ENCODE results near the gene PCNP.
A peak's percentile ranks its signal among the peaks of the same experiment; 100 is the strongest.
"Not testable (repeated sequence)": the region's sequence is repeated elsewhere in the genome, so short reads cannot be mapped to it uniquely, and the experiment has no call there.

PCNP gene, protein sequence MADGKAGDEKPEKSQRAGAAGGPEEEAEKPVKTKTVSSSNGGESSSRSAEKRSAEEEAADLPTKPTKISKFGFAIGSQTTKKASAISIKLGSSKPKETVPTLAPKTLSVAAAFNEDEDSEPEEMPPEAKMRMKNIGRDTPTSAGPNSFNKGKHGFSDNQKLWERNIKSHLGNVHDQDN

DNA sequence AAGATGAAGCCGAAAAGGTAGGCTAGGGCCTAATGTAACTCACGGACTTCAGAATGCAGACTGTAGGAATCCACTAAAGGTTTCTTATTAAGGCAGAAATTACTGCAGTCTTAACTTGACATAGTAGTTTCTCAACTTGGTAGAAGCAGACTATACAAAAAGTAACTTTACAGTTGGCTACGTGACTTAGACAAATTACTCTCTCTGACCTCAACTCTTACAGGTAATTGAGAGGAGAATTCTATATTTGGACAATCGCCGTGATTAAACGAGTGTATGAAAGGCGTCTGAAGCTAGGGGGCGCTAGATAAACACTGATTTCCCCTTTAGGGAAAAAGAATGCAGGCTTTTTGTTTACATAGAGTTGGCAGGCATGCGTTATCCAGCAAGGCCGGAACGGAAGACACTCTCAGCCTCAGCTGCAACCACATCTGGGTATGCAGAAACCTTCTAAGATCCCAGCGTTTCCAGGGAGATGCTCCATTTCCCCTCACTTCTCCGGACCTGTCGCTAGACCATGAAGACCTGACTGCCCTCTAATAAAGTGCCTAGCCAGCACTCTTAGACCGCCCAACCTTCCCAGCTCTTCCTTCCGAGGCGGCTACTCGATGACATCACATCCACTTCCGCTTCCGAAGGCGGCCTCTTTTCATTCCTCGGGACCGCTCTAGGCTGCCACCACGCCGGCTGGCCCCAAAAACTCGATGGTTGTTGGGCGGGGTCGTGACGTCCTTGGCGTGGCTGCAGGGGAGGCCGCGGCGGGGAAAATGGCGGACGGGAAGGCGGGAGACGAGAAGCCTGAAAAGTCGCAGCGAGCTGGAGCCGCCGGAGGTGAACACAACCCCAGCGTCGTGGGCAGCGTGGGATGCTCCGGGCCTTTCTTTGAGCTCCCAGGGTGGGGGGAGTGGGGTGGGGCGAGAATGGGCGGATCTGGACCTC, at the start of gene PCNP:
PCNP (plus strand) TSS at position 732 of the 939 bp plus-strand sequence; CDS start at position 768, 36 bp downstream.
- DNase-seq: peak; percentile 92

DNA sequence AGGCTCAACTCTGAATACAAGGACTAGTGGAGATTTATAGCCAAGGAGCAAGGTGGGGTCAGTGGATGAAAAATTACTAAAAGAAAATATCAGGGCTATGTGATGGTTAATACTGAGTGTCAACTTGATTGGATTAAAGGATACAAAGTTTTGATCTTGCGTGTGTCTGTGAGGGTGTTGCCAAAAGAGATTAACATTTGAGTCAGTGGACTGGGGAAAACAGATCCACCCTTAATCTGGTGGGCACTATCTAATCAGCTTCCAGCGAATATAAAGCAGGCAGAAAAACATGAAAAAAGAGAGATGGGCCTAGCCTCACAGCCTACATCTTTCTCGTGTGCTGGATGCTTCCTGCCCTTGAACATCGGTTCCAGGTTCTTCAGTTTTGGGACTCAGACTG, 46.5 kb upstream of the PCNP start:
- DNase-seq: no peak

DNA sequence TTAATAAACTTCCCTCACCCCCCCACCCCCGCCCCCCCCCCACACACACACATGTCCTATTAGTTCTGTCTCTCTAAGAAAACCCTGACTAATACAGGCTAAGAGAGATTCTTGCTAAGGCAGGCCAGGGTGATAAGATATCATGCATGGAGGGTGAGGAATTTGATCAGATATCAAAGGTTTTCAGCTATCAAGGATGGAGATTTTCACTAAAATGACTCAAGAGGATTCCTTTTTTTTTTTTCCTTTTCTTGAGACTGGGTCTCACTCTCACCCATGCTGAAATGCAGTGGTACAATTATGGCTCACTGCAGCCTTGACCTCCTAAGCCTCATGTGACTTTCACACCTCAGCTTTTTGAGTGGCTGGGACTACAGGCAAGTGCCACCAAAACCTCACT, 46.1 kb upstream of the PCNP start:
- DNase-seq: no peak

DNA sequence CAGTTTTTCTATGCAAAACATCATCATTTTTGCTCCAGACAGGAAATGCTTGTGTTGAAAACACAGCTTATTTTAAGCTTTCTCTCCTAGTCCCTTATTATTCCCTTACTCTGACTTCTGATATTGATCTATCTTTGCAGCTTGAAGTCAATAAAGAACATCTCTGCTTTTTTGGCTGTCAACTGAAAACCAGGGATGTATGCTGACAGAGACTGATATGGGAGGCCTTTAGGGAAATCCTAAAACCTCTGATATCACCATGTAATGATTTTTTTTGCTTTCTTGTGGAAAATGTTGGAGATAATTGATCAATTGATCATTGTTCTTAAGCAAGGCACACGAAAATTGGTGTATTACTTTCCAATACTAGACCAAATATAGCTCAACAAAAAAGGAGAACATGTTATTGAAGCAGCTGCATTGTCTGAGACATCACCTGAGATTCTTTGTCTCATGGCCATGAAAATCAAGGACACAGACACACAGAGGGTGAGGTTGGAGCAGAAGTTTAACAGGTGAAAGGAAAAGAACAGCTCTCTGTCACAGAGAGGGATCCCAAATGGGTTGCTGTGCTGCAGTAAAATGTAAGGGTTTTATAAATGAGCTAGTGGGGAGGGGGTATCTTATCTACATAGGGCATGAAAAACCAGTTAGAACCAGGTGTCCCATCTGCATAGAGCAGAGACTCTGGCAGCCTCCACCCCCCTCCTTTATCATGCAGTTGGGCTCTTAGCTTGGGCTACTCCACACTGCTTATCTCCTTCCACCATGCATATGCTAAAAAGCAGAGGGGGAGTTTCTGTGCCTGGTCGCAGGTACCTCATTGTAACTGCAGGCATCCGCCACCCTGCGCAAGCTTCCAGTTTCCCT, 43.9 kb upstream of the PCNP start:
- no peak for DNase-seq

DNA sequence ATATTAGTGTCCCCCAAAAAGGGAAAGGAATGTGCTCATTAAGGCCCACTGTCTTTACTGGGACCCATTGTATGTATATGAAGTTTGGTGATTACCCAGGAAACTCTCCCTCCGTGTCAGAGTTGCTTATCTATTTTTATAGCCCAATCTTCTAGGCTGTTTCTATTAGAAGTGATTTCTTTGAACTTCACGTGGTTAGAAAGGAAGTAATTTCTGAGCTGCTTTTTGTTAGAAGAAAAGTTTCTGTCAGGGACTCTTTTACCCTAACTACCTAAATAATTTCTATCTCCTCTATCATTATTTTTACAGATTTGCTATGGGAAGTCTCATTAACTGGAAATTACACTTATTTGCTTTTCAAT, 43.3 kb upstream of the PCNP start:
- no peak for DNase-seq

DNA sequence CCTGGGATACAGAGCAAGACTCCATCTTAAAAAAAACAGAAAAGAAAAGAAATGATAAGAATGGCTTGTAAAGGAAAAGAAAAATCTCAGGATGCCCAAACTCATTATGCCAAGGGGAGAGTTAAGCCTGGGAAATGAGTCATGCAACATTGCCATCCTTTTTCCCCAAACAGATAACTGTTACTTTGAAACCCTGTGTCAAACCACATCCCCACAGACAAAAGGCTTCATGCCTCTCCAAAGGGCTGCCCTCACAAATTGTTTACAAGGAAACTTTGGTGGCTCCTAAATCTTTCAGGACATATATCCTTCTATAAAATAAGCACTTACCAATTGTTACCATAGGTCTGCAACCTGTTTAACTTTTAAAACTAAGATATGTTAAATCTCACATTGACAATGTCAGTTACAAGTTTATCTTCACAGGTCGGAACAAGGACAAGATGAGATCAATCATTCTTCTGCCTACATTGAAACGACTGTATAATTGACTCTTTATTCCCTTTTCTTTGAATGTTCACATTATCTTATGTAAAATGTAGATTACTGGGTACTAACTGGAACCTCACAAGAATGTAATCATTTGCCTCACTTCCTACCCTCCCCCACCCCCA, 42.4 kb upstream of the PCNP start:
- DNase-seq: no peak

DNA sequence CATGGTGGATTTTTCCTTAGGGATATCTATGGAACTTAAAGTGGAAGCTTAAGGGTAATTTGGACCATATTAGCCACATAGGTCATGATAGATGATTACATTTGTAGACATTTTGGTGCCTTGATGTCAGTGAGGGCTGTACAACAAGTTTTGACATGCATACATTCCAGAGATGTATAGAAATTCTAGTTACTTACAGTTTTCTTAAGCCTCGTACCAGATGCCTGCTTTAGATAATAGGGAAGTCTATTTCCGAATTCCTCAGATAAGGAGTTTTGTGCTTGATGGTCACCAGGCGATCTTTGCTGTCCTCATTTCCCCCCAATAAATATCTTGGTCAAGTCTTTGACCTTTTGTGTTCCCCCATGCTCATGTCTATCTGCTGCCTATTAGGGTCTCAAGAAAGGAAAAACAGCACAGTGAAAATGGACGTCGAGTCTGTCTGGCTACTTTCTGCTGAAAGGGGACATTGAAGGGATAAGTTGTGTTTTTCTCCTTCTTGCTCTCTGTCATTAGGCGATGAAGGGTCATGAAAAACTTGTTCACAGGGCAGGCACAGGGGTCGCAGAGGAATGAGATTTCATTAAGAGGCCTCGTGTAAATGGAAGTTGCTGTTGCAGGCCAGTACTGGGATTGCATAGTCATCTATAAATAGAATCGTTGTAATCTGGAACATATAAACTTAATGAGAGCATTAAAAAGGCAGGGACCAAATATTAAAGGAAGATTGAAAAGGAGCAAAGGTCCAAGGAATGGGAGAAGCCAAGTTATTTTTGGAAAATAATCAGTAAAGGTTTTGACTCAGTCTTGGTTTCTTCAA, 41.0 kb upstream of the PCNP start:
- no peak for DNase-seq

DNA sequence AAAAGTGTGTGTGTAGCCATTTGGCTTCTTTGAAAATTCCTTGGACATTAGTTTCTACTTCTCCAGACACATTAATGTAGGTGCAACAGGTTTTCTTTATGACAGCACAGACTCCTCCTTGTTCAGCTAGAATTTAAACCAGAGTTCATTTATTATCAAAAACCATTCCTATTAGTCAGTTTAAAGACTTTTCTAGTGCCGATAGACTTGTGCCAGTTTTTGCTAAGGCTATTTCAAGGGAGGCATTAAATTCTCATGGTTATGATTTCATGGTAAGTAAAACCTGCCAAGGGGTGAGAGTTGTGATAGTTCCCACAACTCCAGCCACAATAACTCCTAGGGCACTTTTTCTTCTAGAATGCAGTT, 40.4 kb upstream of the PCNP start:
- DNase-seq: no peak

DNA sequence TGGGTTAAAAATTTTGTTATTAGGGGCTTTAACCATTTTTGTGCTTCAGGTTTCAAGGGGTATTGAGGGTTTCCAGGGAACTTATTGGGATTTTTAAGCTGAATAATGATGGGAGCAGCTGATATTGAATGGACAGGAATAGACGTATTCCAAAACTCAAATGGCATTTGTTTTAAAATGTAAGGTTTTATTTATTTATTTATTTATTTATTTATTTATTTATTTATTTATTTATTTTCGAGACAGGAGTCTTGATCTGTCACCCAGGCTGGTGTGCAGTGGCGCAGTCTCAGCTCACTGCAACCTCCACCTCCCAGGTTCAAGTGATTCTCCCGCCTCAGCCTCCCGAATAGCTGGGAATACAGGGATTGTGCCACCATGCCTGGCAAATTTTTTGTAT, 38.8 kb upstream of the PCNP start:
- DNase-seq: no peak

DNA sequence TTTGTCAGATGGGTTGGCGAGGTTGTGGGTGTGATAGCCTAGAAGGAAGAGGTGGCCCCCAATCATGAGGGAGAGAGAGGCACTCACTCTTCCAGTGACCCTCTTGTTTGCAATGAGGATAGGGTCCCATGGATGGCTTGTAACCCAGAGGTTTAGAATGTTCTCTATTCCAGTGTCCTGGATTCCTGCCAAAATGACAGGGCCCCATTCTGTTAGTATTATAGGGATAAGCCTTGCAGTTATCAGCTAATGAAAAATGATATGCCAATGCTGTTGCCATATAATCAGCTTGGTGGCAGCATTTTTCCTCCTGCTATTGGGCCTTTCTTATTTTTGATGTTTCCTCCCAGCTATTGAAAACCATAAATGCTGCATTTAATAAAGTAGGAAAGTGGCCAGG, 37.7 kb upstream of the PCNP start:
- no peak for DNase-seq

DNA sequence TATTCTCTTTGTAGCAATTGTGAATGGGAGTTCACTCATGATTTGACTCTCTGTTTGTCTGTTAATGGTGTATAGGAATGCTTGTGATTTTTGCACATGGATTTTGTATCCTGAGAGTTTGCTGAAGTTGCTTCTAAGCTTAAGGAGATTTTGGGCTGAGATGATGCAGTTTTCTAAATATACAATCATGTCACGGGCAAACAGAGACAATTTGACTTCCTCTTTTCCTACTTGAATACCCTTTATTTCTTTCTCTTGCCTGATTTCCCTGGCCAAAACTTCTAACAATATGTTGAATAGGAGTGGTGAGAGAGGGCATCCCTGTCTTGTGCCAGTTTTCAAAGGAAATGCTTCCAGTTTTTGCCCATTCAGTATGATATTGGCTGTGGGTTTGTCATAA, 37.0 kb upstream of the PCNP start:
- not testable (repeated sequence) for DNase-seq

DNA sequence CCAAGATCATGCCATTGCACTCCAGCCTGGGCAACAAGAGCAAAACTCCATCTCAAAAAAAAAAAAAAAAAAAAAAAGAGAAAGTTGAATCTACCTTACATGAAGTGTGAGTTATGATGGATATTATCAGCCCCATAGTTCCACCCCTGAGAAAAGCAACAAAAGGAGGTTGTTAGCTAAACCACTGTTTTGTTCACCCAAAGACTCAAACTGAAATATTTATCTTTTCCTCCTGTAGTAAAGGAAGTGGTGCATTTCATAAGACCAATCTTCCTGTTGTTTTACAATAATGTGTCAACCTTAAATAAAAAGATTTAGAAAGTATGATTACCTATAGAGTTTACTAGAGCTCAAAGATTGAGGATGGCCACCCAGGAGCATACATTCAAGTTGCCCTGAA, 31.0 kb upstream of the PCNP start:
- DNase-seq: no peak

DNA sequence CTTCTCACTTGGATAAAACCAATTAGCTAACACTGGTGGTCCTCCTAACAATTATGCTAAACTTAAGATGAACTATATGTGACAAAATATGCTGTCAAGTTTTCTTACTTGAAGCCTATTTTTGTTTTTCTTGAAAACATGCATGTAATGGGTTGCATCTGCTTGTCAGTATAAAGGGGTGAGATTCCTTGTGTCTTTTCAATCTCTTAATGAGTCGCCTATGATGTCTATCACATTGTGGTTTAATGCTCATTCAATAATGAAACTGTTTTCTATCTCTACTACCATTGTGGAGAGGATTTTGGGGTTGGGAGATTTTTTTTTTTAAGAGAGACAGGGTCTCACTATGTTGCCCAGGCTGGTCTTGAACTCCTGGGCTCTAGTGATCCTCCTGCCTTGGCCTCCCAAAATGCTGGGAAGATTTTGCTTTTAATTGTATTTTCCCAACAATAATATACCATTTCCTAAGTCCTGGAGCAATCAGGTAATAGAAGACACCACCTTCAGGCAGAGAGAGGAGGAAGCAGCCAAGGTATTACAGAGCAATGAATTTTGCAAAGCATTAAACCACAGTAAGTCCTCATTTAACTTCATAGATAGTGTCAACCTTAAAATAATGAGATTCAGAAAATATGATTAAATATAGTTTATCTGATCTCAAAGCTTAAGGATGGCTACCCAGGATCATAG, 29.7 kb upstream of the PCNP start:
- no peak for DNase-seq

DNA sequence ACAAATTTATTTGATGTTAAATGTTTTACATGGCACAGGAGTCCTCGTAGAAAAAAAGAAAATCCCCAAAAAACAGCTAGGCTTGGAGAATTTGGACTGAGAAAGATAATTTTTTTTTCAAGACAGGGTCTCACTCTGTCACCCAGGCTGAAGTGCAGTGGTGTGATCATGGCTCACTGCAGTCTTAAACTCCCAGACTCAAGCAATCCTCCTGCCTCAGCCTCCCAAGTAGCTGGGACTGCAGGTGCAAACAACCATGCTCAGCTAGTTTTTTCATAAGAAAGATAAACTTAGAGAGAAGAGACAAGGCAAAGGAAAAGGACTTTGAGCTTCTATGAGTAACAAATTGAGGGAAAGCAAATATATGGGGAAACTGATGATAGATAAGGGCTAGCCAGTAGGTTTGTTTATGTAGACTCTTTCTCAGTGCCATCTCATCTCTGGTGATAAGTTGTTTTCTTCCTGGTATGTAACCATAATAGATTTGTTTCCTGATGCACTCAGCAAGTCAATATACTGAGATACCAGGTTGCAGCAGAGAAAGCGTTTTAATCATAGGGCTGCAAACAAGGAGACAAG, 25.4 kb upstream of the PCNP start:
- DNase-seq: no peak

DNA sequence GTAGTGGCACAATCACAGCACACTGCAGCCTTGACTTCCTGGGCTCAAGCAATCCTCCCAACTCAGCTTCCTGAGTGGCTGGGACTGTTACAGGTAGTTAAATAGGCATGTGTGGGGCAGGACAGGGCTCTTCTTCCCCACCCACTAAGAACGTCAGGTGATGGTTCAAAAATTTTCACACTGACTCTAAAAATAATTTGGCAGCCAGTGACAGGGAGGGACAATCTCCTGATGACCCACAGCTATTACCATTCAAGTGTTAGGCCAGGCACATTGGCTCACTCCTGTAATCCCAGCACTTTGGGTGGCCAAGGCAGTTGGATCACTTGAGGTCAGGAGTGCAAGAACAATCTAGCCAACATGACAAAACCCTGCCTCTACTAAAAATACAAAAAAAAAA, 24.5 kb upstream of the PCNP start:
- DNase-seq: no peak

DNA sequence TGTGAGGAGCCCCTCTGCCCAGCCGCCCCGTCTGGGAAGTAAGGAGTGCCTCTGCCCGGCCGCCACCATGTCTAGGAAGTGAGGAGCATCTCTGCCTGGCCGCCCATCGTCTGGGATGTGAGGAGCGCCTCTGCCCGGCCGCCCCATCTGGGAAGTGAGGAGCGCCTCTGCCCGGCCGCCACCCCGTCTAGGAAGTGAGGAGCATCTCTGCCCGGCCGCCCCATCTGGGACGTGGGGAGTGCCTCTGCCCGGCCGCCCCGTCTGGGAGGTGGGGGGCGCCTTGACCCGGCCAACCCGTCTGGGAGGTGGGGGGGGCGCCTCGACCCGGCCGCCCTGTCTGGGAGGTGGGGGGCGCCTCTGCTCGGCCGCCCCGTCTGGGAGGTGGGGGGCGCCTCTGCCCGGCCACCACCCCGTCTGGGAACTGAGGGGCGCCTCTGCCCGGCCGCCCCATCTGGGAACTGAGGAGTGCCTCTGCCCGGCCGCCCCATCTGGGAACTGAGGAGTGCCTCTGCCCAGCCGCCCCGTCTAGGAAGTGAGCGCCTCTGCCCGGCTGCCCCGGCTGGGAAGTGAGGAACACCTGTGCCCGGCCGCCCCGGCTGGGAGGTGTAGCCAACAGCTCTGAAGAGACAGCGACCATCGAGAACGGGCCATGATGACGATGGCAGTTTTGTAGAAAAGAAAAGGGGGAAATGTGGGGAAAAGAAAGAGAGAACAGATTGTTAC, 22.5 kb upstream of the PCNP start:
- not testable (repeated sequence) for DNase-seq

DNA sequence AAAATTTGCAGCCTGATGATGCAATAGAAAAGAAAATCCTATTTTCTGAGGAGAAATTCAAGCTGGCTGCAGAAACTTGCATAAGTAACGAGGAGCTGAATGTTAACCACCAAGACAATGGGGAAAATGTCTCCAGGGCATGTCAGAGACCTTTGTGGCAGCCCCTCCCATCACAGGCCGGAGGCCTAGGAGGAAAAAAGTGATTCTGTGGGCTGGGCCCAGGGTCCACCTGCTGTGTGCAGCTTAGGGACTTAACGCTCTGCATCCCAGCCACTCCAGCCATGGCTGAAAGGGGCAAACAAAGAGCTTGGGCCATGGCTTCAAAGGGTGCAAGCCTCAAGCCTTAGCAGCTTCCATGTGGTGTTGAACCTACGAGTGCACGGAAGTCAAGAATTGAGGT, 20.6 kb upstream of the PCNP start:
- DNase-seq: not testable (repeated sequence)

DNA sequence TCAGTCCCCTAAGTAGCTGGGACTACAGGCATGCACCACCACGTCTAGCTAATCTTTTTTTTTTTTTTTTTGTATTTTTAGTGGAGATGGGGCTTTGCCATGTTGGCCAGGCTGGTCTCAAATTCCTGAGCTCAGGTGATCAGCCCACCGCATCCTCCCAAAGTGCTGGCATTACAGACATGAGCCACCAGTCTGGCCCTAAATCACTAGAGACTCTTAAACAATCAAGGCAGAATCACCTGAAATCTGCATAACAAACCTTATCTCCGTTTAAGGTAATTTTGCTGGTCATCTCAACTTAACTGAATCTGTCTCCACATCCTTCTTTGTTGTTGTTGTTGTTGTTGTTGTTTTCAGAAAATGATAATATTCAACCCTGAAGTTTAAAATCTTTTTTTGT, 17.9 kb upstream of the PCNP start:
- DNase-seq: no peak

DNA sequence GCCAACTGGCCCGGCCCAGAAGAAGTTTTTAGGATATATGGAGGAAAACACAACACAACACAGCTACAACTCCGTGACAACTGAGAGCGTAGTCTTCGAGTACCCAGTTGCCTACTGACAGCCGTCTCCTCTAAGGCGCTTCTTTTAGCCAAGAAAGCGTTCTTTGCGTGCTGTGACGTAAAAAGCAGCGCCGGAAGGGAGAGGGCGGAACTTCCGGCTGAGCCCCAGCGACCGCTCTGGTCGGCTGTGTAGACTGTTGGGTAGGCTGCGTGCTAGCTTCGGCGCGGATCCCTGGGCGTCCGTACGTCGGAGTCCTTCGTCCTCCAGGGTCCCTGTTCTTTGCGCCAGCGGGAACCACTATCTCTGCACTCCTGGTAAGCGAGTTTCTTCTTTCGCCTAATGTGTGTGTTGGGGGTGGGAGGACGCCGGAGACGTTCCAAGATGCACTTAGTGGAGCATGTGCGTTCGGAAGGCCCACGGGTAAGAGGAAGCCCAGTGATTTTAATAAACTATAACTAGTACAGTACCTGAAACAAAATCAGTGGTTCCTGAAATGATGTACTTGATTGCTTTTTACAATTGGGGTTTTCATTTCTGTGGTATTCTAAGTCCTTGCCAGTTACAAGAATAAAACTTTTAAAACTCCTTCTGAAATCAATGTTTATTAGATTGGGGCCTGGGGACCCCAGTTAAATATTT, 12.2 kb upstream of the PCNP start, which contains the start of gene TRMT10C:
TRMT10C (plus strand) TSS at position 239 of the 699 bp plus-strand sequence. CDS start 2,914 bp downstream, outside the sequence.
- DNase-seq: peak; percentile 60
